Stimulated activated CD4-positive, alpha-beta T cell treated with anti-CD3 and anti-CD28 coated beads, Interleukin-1b, Interleukin-23, amount 100 ng/mL, for 48 hours (primary cell): ENCODE results near the gene RBM47.
"Not testable (repeated sequence)": the region's sequence is repeated elsewhere in the genome, so short reads cannot be mapped to it uniquely, and the experiment has no call there.

Source experiments
- DNase-seq: peaks from one replicate; pipeline ENCODE4 v3.0.0-alpha.2; 2020

The RBM47 gene

GRCh38 chr4:40629401-40630334 is at the start of gene RBM47:
Gene RBM47, minus strand, starts transcription at chr4:40629864. Its CDS starts 190,971 bp downstream, at chr4:40438893.
- peak; percentile 25 for DNase-seq

DNA sequence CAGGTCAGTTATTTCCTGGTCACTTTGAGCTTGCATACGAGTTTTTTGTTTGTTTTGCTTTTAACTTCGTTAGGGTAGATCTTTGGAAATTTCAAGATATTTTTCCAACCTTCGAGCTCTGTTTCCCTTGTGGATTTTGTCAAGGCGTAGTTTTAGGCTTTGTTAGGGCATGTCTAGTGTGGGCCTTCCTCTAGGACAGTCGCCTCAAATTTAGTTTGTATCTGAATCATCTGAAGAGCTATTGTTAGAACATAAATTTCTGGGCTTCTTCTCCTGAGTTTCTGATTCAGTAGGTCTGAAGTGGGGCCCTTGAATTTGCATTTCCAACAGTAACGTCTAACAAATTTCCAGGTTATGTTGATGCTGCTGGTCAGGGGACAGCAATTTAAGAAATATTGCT is 48.8 kb upstream of the RBM47 start:
- no peak for DNase-seq

DNA sequence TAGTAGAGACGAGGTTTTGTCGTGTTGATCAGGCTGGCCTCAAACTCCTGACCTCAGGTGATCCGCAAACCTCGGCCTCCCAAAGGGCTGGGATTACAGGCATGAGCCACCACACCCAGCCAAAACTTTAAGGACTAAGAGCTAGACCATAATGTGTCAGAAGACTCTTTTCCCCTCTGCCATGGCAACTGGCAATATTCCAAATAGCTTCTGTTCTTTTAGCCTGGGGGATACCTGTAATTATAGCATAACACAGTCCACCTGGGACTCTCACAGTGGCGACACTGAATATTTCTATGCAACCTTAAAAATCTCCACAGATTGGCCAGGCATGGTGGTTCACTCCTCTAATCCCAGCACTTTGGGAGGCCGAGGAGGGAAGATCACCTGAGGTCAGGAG is 45.5 kb upstream of the RBM47 start:
- no peak for DNase-seq

GRCh38 chr4:40672528-40673522 is 43.2 kb upstream of the RBM47 start:
- peak; percentile 63 for DNase-seq

- peak; percentile 20 for DNase-seq
Measured at GRCh38 chr4:40669504-40669903, 39.8 kb upstream of the RBM47 start.

DNA sequence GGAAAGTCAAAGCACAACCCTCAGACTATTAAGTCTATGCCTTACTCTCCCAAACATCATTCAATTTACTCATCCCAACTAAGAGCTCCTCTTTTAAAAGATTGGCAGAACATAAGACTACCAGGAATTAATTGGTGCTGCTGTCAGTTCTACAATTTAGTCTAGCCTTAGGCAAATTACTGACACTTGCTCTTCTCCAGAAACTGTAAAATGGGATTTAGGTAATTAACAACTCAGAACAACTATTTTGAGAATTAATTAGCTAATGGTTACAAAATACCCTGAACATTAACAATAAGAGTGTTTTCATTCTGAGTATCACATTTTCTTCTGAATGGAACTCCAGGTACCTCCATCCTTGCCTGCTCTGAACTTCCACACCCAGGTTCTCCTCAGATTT is 36.2 kb upstream of the RBM47 start:
- no peak for DNase-seq

GRCh38 chr4:40662962-40663604 is 33.4 kb upstream of the RBM47 start:
- DNase-seq = peak; percentile 67

GRCh38 chr4:40661803-40662202 is 32.1 kb upstream of the RBM47 start:
- no peak for DNase-seq

- DNase-seq = no peak
Measured at GRCh38 chr4:40656201-40656863, 26.7 kb upstream of the RBM47 start.

GRCh38 chr4:40651280-40651679 is 21.6 kb upstream of the RBM47 start:
- DNase-seq = no peak

DNA sequence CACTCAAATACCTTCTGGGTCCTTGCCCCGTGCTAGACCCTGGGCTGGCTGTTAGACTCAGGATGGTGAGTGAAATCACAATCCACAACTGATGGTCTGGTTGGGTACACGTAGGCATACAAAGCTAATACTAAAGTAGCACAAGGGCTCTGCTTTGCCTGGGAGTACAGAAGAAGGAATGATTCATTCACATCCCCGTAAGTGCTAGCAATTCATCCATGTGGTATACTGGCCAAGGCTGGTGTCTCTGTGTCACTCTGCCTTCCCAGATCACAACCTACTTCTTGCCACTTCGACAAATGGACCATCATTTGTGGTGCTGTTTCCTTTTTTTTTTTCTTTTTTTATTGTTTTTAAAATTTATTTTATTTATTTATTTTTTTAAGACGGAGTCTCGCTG is 19.7 kb upstream of the RBM47 start:
- DNase-seq = no peak

DNA sequence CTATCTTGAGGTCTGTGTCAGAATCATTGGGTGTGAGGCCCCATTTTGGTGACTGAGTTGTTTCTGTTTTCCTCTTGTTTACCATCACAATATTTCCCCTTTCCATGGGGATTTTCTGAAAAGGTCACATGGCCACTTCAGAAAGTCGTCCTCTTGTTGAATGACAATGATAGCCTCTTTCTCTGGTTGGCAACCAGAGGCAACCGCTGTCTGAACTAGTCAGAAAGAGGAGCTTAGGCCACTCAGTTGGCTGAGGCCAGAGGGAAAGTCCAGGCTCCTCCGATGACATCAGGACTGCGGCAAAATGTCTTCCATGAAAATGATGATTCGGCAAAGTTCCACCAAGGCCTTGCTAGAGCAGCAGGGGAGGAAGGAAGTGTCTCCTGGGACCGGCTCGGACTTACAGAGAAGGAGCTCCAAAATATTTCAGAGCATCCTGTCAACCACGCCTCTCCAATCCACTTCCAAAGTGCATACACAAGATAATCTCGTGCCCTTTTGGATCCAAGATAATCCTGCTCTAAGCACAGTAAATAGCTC is 19.1 kb upstream of the RBM47 start:
- no peak for DNase-seq

DNA sequence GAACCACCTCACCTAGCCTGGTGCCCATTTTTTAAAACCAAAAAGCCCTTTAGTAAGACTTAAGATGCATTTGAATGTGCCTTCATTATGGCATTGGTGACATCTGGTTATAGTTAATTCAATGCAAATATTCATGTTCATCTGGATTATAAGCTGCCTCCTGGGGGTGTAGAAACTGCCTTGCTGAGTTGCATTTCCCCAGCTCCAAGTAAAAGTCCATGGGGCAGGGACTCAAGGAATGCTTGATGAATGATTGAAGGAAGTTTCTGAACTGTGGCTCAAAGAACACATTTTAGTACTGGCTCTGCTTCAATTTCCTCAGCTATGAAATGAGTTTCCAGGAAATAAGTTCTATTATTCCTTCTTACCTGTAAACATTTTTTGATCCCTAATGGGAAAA is 18.5 kb upstream of the RBM47 start:
- no peak for DNase-seq

- no peak for DNase-seq
Measured at GRCh38 chr4:40645586-40645985, 15.9 kb upstream of the RBM47 start.

DNA sequence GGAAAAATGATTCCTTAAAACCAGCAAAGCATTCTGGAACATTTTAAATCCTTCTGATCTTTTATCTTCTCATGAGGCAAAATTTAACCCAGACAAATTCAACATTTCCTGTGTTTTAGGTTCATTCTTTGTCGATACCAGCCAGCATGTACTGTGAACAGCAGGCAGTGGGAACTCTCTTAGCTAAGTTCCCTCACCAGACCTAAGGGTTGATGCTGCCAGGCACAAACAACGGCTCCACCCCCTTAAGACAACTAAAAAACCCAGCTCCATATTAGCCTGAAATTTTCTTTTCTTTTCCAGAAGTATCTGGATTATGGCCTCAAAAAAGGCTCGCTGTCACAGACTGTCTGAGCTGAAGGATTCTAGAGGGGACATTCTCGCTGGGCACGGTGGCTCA is 2.4 kb upstream of the RBM47 start:
- no peak for DNase-seq

DNA sequence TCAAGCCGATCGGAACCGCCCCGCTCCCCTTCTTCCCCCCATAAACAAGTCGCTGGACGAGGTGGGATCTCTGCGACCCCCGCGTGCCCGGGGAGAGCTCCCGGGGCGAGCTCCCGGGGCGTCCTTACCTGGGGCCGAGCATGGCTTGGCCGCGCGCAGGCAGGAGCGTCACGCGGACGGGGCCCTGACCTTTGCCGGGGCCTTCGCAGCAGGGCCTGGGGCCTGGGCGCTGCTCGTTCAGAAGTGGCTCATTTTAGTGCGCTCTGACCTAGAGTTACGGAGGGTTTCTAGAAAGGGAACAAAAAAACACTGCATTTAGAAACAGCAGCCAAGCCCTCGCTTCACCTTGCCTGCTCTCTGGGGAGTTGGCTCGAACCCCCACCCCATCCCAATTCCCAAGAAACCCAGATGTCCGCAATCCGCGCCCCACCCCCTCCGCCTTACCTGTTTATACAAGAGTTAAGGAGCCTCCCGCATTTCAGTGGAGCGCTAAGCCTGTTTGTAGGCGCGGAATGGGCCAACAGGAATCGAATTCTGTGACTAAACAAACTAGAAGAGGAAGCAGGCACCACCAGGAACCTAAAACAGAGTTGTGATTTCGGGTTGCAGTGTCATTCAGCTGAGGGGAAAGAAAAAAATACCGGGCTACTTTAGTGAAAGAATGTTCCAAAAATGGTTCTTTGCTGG is 814 bp upstream of the RBM47 start:
- no peak for DNase-seq

- no peak for DNase-seq
Measured at GRCh38 chr4:40628888-40629287, 776 bp downstream of the RBM47 start.

GRCh38 chr4:40628407-40628806 is 1.3 kb downstream of the RBM47 start:
- not testable (repeated sequence) for DNase-seq

- DNase-seq = no peak
Measured at GRCh38 chr4:40627540-40627939, 2.1 kb downstream of the RBM47 start.

GRCh38 chr4:40626183-40626990 is 3.3 kb downstream of the RBM47 start:
- DNase-seq = peak; percentile 8

- no peak for DNase-seq
Measured at GRCh38 chr4:40623707-40624106, 6.0 kb downstream of the RBM47 start.
